A549 (cell line): ENCODE results near the gene KLK2.

Experiments used
- CHD4 ChIP-seq: fragments of 200-600 bp; sonication (generic); IDR thresholded peaks from 2 replicates; pipeline ENCODE4 v1.6.1; 2016; ENCODE audit warnings: antibody characterized with exemption, mild to moderate bottlenecking, borderline replicate concordance
- EP300 ChIP-seq, 2 experiments: fragments of >200 bp; sonication (Bioruptor Twin); formaldehyde crosslinking; IDR thresholded peaks; 2 replicates in 1 of 2; 3 replicates in 1 of 2; pipeline ENCODE4 v1.6.1; 2016 to 2017
- HDAC2 ChIP-seq: fragments of 200-600 bp; sonication (generic); IDR thresholded peaks from 2 replicates; pipeline ENCODE4 v1.6.1; 2016
- MAZ ChIP-seq: fragments of 150-350 bp; IDR thresholded peaks from 2 replicates; pipeline ENCODE4 v1.6.1; 2014; ENCODE audit warnings: antibody characterized with exemption, low read depth, low read length, borderline replicate concordance
- MYC ChIP-seq: IDR thresholded peaks from 2 replicates; pipeline ENCODE4 v1.6.1; 2012; ENCODE audit warnings: mild to moderate bottlenecking, inconsistent platforms, low read length, improper control_type of control experiment, borderline replicate concordance
- POLR2A ChIP-seq: IDR thresholded peaks from 2 replicates; pipeline ENCODE4 v1.6.1; 2012; ENCODE audit warnings: mild to moderate bottlenecking, low read length
- POLR2AphosphoS2 ChIP-seq: conservative IDR thresholded peaks from 2 replicates; pipeline ENCODE4 v1.6.1; 2012; ENCODE audit warnings: low read length, improper control_type of control experiment, inconsistent platforms
- TF ChIP-seq, protein P1 (sequence below): fragments of >200 bp; sonication (Bioruptor Twin); formaldehyde crosslinking; IDR thresholded peaks from 3 replicates; pipeline ENCODE4 v1.5.1; 2016
- TF ChIP-seq, protein P2 (sequence below): fragments of 200-600 bp; sonication (generic); IDR thresholded peaks from 2 replicates; pipeline ENCODE4 v1.6.1; 2016; ENCODE audit warnings: antibody characterized with exemption, mild to moderate bottlenecking, moderate library complexity
- TF ChIP-seq, protein P3 (sequence below): IDR thresholded peaks from 2 replicates; pipeline ENCODE4 v1.6.1; 2012

DNA sequence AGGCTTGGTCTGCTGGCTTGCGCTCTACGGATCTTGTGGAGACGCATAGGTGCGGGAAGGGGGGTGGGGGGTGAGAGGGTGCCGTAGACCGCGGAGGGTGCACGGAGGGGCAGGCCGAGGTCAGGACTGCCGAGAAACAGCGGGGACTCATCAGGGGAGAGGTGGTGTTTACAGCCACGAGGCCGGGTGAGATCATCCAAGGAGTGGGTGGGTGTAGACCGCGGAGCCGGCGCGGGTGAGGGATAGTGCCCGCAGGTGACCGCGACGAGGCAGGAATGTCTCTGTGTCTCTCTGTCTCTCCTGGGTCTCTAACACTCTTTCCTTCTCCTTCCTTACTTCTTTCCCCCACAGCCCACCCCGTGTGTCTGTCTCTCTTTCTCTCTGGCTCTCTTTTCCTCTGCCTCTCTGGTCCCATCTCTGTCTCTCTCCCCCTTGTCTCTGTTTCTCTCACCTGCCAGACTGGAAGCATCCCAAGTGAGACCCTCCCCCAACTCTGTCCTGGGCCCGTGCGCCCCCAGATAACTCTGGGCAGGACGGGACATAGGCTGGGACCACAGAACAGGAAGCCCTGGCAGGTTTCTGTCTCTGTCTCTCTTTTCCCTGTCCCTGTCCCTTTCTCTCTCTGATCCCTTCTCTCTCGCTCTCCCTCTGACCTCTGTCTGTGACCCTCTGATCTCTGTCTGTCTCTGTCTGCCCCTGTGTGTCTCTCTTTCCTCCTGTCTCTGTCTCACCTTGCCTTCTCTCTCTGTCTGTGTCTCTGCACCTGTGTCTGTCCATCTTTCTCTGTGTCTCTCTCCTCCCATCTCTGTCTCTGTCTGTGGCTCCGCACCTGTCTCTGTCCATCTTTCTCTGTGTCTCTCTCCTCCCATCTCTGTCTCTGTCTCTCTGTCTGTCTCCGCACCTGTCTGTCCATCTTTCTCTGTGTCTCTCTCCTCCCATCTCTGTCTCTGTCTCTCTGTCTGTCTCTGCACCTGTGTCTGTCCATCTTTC lies 39.8 kb downstream of the KLK2 start:
- TF ChIP-seq, protein P1, sequence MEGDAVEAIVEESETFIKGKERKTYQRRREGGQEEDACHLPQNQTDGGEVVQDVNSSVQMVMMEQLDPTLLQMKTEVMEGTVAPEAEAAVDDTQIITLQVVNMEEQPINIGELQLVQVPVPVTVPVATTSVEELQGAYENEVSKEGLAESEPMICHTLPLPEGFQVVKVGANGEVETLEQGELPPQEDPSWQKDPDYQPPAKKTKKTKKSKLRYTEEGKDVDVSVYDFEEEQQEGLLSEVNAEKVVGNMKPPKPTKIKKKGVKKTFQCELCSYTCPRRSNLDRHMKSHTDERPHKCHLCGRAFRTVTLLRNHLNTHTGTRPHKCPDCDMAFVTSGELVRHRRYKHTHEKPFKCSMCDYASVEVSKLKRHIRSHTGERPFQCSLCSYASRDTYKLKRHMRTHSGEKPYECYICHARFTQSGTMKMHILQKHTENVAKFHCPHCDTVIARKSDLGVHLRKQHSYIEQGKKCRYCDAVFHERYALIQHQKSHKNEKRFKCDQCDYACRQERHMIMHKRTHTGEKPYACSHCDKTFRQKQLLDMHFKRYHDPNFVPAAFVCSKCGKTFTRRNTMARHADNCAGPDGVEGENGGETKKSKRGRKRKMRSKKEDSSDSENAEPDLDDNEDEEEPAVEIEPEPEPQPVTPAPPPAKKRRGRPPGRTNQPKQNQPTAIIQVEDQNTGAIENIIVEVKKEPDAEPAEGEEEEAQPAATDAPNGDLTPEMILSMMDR: no peak
- TF ChIP-seq, protein P2, sequence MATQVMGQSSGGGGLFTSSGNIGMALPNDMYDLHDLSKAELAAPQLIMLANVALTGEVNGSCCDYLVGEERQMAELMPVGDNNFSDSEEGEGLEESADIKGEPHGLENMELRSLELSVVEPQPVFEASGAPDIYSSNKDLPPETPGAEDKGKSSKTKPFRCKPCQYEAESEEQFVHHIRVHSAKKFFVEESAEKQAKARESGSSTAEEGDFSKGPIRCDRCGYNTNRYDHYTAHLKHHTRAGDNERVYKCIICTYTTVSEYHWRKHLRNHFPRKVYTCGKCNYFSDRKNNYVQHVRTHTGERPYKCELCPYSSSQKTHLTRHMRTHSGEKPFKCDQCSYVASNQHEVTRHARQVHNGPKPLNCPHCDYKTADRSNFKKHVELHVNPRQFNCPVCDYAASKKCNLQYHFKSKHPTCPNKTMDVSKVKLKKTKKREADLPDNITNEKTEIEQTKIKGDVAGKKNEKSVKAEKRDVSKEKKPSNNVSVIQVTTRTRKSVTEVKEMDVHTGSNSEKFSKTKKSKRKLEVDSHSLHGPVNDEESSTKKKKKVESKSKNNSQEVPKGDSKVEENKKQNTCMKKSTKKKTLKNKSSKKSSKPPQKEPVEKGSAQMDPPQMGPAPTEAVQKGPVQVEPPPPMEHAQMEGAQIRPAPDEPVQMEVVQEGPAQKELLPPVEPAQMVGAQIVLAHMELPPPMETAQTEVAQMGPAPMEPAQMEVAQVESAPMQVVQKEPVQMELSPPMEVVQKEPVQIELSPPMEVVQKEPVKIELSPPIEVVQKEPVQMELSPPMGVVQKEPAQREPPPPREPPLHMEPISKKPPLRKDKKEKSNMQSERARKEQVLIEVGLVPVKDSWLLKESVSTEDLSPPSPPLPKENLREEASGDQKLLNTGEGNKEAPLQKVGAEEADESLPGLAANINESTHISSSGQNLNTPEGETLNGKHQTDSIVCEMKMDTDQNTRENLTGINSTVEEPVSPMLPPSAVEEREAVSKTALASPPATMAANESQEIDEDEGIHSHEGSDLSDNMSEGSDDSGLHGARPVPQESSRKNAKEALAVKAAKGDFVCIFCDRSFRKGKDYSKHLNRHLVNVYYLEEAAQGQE: no peak
- TF ChIP-seq CHD4 (no peak), MAZ (no peak), MYC (no peak), HDAC2 (no peak), POLR2AphosphoS2 (no peak), POLR2A (no peak), EP300 (IDR thresholded peaks at IDR 0.05) (no peak)
- TF ChIP-seq, protein P3, sequence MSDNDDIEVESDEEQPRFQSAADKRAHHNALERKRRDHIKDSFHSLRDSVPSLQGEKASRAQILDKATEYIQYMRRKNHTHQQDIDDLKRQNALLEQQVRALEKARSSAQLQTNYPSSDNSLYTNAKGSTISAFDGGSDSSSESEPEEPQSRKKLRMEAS: no peak
